Caco-2 (cell line): Measurements from ENCODE around the gene PTPN7. TPM values are rescaled to one million over a fixed set of nuclear protein-coding genes. Genes with fewer than 3 reads are reported as not detected.

ENCODE experiments used
- BruUV-seq: library from RNA; stranded (reverse); fragments of 400-500 nt; replicated peaks from 2 replicates; lab custom pipeline; 2021; lab: Mats Ljungman, UMichigan
- CTCF ChIA-PET: fragments of 300-600 bp; sonication (Branson Sonifier 250); formaldehyde crosslinking; loops from one replicate; lab custom pipeline; 2022; ENCODE audit warnings: antibody characterized with exemption; lab: Charles Lee
- POLR2A ChIA-PET: fragments of 300-600 bp; sonication (Branson Sonifier 250); formaldehyde crosslinking; loops from one replicate; lab custom pipeline; 2022; ENCODE audit warnings: antibody characterized with exemption; lab: Charles Lee
- DNase-seq, 2 experiments: peaks; one replicate each; pipeline versions ENCODE4 v3.0.0 to v3.0.0-alpha.2; 2020 to 2022
- H3K27me3 ChIP-seq: replicated peaks from 2 replicates; pipeline ENCODE4 v1.6.0; 2011; ENCODE audit warnings: low read length; ENCODE audit not compliant: control insufficient read depth, insufficient read depth
- H3K36me3 ChIP-seq: 2 replicates; pipeline ENCODE4 v1.5.1; 2011; ENCODE audit warnings: low read length; ENCODE audit not compliant: control insufficient read depth, insufficient read depth
- H3K4me1 ChIP-seq: fragments of 250-450 bp; sonication (Bioruptor Pico); 2 replicates; pipeline ENCODE4 v1.5.1; 2020; ENCODE audit warnings: mild to moderate bottlenecking
- H3K4me3 ChIP-seq: 2 replicates; pipeline ENCODE4 v1.5.1; 2011; ENCODE audit warnings: low read depth, mild to moderate bottlenecking, control low read depth, low read length
- H3K9me3 ChIP-seq: fragments of 250-450 bp; sonication (Bioruptor Pico); 2 replicates; pipeline ENCODE4 v1.5.1; 2020; ENCODE audit warnings: mild to moderate bottlenecking, moderate library complexity
- H3K27ac Mint-ChIP-seq: one replicate; pipeline ENCODE4 v1.8.0; 2022; ENCODE audit warnings: mixed read lengths; ENCODE audit not compliant: unreplicated experiment
- H3K27me3 Mint-ChIP-seq: one replicate; pipeline ENCODE4 v1.8.0; 2022; ENCODE audit warnings: mixed read lengths; ENCODE audit not compliant: insufficient read depth, unreplicated experiment
- H3K36me3 Mint-ChIP-seq: one replicate; pipeline ENCODE4 v1.8.0; 2022; ENCODE audit warnings: mild to moderate bottlenecking, mixed read lengths; ENCODE audit not compliant: insufficient read depth, unreplicated experiment
- H3K4me1 Mint-ChIP-seq: one replicate; pipeline ENCODE4 v1.8.0; 2022; ENCODE audit warnings: low read depth, mixed read lengths; ENCODE audit not compliant: unreplicated experiment
- H3K4me3 Mint-ChIP-seq: one replicate; pipeline ENCODE4 v1.8.0; 2022; ENCODE audit warnings: mild to moderate bottlenecking, moderate library complexity, mixed read lengths; ENCODE audit not compliant: unreplicated experiment
- H3K9me3 Mint-ChIP-seq: one replicate; pipeline ENCODE4 v1.8.0; 2022; ENCODE audit warnings: mixed read lengths; ENCODE audit not compliant: unreplicated experiment
- CTCF ChIP-seq, 2 experiments: fragments of 200-600 bp in 1 of 2; IDR thresholded peaks; 1 replicate in 1 of 2; 2 replicates in 1 of 2; pipeline versions ENCODE4 v1.5.1 to v1.8.0; 2011 to 2022; ENCODE audit warnings: antibody characterized with exemption in 1 of 2, control low read depth in 1 of 2, inconsistent platforms in 1 of 2, low read depth in 1 of 2, low read length in 1 of 2, mild to moderate bottlenecking in 1 of 2, moderate library complexity in 1 of 2; ENCODE audit not compliant: insufficient read depth in 1 of 2, severe bottlenecking in 1 of 2, unreplicated experiment in 1 of 2
- intact Hi-C: fragments of 100-400 bp; cut with micrococcal nuclease; formaldehyde crosslinking; loops from one replicate; pipeline ENCODE4 v1.10.0; 2022; ENCODE audit not compliant: unreplicated experiment
- total RNA-seq: library from RNA; stranded (reverse); gene quantifications from 2 replicates; pipeline ENCODE4 v1.2.3, GENCODE V29; 2022

Gene PTPN7
- total RNA-seq, 1 experiment from 2014 or later: not detected

- H3K4me3 Mint-ChIP-seq: no peak overlapping the region
- ChIA-PET POLR2A (no interaction called here), CTCF (interaction anchor here (1.4 kb wide), 1 partner anchor 30 kb away, joined by 3 read pairs; no protein-coding TSS in a partner anchor)
- H3K4me1 Mint-ChIP-seq: no peaks in the 10 kb centered on the region
- intact Hi-C loops: no loop called here
- H3K36me3 ChIP-seq: no peaks in the 10 kb centered on the region
- no peaks in the 10 kb centered on the region for H3K27me3 Mint-ChIP-seq
- H3K36me3 Mint-ChIP-seq: no peaks in the 10 kb centered on the region
- H3K27ac Mint-ChIP-seq: no peak overlapping the region
- no TSS peak for BruUV-seq
- H3K9me3 ChIP-seq: no peaks in the 10 kb centered on the region
- H3K9me3 Mint-ChIP-seq: no peaks in the 10 kb centered on the region
- no peak overlapping the region for H3K4me3 ChIP-seq
- DNase-seq: no peak
- peaks cover 7% of the 10 kb centered on the region; the same call in 1 of the 2 replicates for H3K4me1 ChIP-seq
- no peaks in the 10 kb centered on the region for H3K27me3 ChIP-seq
- no peak for TF ChIP-seq CTCF (IDR thresholded peaks at IDR 0.05; ENCODE audit: insufficient read depth in 1 of 2, low read depth in 1 of 2, low read length in 1 of 2, severe bottlenecking in 1 of 2, unreplicated experiment in 1 of 2)
Measured at GRCh38 chr1:202158810-202159533, 1.4 kb downstream of the PTPN7 start.

GRCh38 chr1:202157945-202158344 lies 2.5 kb downstream of the PTPN7 start:
- Histone ChIP-seq H3K27me3 (no peaks in the 10 kb centered on the region), H3K9me3 (no peaks in the 10 kb centered on the region), H3K36me3 (no peaks in the 10 kb centered on the region), H3K4me3 (no peak overlapping the region), H3K4me1 (peaks cover 6% of the 10 kb centered on the region; the same call in 1 of the 2 replicates)
- H3K27me3 Mint-ChIP-seq: no peaks in the 10 kb centered on the region
- no peak for TF ChIP-seq CTCF (IDR thresholded peaks at IDR 0.05; ENCODE audit: insufficient read depth in 1 of 2, low read depth in 1 of 2, low read length in 1 of 2, severe bottlenecking in 1 of 2, unreplicated experiment in 1 of 2)
- H3K9me3 Mint-ChIP-seq: no peaks in the 10 kb centered on the region
- no peaks in the 10 kb centered on the region for H3K4me1 Mint-ChIP-seq
- ChIA-PET CTCF (no interaction called here), POLR2A (no interaction called here)
- H3K4me3 Mint-ChIP-seq: no peak overlapping the region
- H3K27ac Mint-ChIP-seq: no peak overlapping the region
- no peak for DNase-seq
- intact Hi-C loops: no loop called here
- no peaks in the 10 kb centered on the region for H3K36me3 Mint-ChIP-seq
- no TSS peak for BruUV-seq

- H3K4me1 ChIP-seq: no peaks in the 10 kb centered on the region
- no peak overlapping the region for H3K4me3 Mint-ChIP-seq
- no peaks in the 10 kb centered on the region for H3K9me3 Mint-ChIP-seq
- H3K4me1 Mint-ChIP-seq: no peaks in the 10 kb centered on the region
- no peak overlapping the region for H3K27ac Mint-ChIP-seq
- no peaks in the 10 kb centered on the region for H3K36me3 Mint-ChIP-seq
- no peaks in the 10 kb centered on the region for H3K27me3 Mint-ChIP-seq
- CTCF ChIA-PET: interaction anchor here (0.6 to 1.4 kb wide), 2 partner anchors 33 to 94 kb away, joined by 3 to 4 read pairs; no protein-coding TSS in a partner anchor
- no peaks in the 10 kb centered on the region for H3K9me3 ChIP-seq
- TF ChIP-seq CTCF (IDR thresholded peaks at IDR 0.05; ENCODE audit: insufficient read depth in 1 of 2, low read depth in 1 of 2, low read length in 1 of 2, severe bottlenecking in 1 of 2, unreplicated experiment in 1 of 2): no peak
- intact Hi-C loops: no loop called here
- H3K36me3 ChIP-seq: no peaks in the 10 kb centered on the region
- H3K27me3 ChIP-seq: no peaks in the 10 kb centered on the region
- H3K4me3 ChIP-seq: no peak overlapping the region
- no peak for DNase-seq
- no TSS peak for BruUV-seq
- POLR2A ChIA-PET: no interaction called here
Measured at GRCh38 chr1:202156590-202156989, 3.8 kb downstream of the PTPN7 start.
